SK-N-MC (cell line): ENCODE measurements around the gene NDRG3.

ENCODE experiments used
- DNase-seq: peaks from one replicate; pipeline ENCODE4 v3.0.0-alpha.2; 2011; ENCODE audit warnings: low read depth, low spot score
- H3K27ac ChIP-seq: fragments of 200-600 bp; sonication (generic); 2 replicates; pipeline ENCODE4 v1.5.1; 2016; ENCODE audit warnings: mixed run types
- H3K36me3 ChIP-seq: fragments of 200-600 bp; sonication (generic); 2 replicates; pipeline ENCODE4 v1.6.1; 2017; ENCODE audit warnings: antibody characterized with exemption, low read length, mixed read lengths; ENCODE audit not compliant: insufficient read depth
- H3K4me3 ChIP-seq: fragments of 200-600 bp; sonication (generic); 2 replicates; pipeline ENCODE4 v1.5.1; 2016
- H3K9ac ChIP-seq: fragments of 200-600 bp; sonication (generic); 2 replicates; pipeline ENCODE4 v1.8.0; 2017; ENCODE audit warnings: mixed run types, mixed read lengths; ENCODE audit not compliant: insufficient read length
- H3K9me3 ChIP-seq: fragments of 200-600 bp; sonication (generic); 2 replicates; pipeline ENCODE4 v1.6.1; 2017; ENCODE audit warnings: low read depth, mild to moderate bottlenecking, antibody characterized with exemption, low read length, moderate library complexity, mixed read lengths
- EZH2 ChIP-seq: fragments of 200-600 bp; sonication (generic); IDR thresholded peaks from one replicate; pipeline ENCODE4 v1.6.1; 2017; ENCODE audit warnings: antibody characterized with exemption
- FOXP2 ChIP-seq: optimal IDR thresholded peaks from 2 replicates; pipeline ENCODE3; 2011; ENCODE audit warnings: mild to moderate bottlenecking, moderate library complexity; ENCODE audit not compliant: insufficient read depth; ENCODE audit errors: extremely low read length, control extremely low read depth
- POLR2AphosphoS5 ChIP-seq: IDR thresholded peaks from 2 replicates; pipeline ENCODE4 v1.6.1; 2012; ENCODE audit warnings: mild to moderate bottlenecking, low read depth, low read length, borderline replicate concordance

NDRG3 gene

DNA sequence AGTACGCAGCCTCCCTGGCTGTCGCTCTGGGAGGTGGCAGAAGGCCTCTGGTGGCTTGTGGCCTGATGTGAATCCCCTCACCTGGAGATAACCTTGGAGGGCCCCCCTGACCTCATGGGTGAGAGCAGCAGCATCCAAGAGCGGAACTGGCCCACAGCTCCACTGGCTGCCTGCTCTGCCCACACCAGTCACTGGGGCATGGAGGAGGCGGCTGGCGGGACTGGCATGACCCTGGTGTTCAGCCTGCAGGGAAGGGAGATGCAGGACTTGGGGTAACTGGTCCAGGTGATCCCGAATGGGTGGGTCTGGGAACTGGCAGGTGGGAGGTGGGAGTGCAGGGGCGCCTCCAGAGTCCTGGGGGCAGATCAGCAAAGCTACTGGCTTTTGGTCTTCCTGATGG, 38.2 kb upstream of the NDRG3 start:
- Histone ChIP-seq H3K9me3 (no peaks in the 10 kb centered on the region), H3K36me3 (no peaks in the 10 kb centered on the region; the same call in 1 of the 2 replicates), H3K27ac (no peak overlapping the region), H3K9ac (no peak overlapping the region), H3K4me3 (no peak overlapping the region)
- TF ChIP-seq POLR2AphosphoS5, result no peak
- TF ChIP-seq EZH2, result no peak
- TF ChIP-seq FOXP2, result no peak
- DNase-seq, result no peak

- Histone ChIP-seq H3K36me3 (no peaks in the 10 kb centered on the region; the same call in 1 of the 2 replicates), H3K27ac (no peak overlapping the region)
- TF ChIP-seq FOXP2 (no peak), POLR2AphosphoS5 (no peak), EZH2 (no peak)
Measured at GRCh38 chr20:36779656-36780025, 33.8 kb upstream of the NDRG3 start.

DNA sequence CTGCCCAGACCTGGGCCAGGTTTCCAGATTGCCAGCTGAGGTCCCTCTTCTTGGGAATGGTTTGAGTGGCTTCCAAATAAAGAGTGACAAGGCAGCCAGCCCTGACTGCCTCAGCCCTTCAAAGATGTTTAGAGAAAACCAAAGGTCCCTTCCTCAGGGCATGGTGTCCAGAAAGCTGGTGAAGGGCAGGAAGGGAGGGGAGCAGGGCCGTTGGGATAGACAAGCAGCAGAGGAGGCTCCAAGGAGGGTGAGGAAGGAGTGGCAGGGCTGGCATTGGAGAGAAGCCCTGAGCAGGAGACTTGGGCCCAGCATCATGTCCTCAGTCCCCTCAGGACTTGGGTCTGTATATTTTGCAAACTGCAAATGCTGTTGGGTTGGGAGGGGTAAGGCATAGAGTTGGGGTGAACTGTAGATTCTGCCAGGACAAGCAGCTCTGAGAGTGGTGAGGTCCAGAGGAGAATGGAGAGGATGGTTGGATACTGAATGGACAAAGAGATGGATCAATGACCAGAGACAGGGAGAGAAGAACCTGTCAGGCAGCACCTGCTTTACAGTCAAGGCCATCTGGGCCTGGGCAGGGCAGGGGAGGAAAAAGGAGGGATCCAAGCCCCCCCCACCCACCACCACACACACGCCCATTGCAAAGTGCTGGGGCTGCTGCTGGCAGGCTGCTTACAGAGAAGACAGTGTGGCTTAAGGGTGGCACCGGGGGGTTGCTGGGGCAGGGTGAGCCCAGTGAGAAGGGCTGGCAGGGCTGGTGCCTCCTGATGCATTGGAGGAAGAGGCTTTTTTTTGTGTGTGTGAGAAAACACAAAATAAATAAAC, 33.2 kb upstream of the NDRG3 start:
- Histone ChIP-seq H3K9me3 (no peaks in the 10 kb centered on the region), H3K27ac (no peak overlapping the region), H3K9ac (no peak overlapping the region), H3K4me3 (no peak overlapping the region), H3K36me3 (no peaks in the 10 kb centered on the region; the same call in 1 of the 2 replicates)
- DNase-seq, result no peak
- TF ChIP-seq POLR2AphosphoS5, result no peak
- no peak for TF ChIP-seq EZH2
- TF ChIP-seq FOXP2, result no peak

More at GRCh38 chr20:36779656-36780025, 33.8 kb upstream of the NDRG3 start:
- no peak overlapping the region for H3K9ac ChIP-seq
- H3K9me3 ChIP-seq, result no peaks in the 10 kb centered on the region
- DNase-seq, result no peak
- no peak overlapping the region for H3K4me3 ChIP-seq

- DNase-seq, result no peak
- no peak overlapping the region for H3K4me3 ChIP-seq
- no peaks in the 10 kb centered on the region for H3K9me3 ChIP-seq
- no peak overlapping the region for H3K27ac ChIP-seq
- TF ChIP-seq EZH2, result no peak
- TF ChIP-seq POLR2AphosphoS5, result no peak
- TF ChIP-seq FOXP2, result no peak
- H3K9ac ChIP-seq, result no peak overlapping the region
- H3K36me3 ChIP-seq, result no peaks in the 10 kb centered on the region
Measured at GRCh38 chr20:36777576-36777975, 31.7 kb upstream of the NDRG3 start.

DNA sequence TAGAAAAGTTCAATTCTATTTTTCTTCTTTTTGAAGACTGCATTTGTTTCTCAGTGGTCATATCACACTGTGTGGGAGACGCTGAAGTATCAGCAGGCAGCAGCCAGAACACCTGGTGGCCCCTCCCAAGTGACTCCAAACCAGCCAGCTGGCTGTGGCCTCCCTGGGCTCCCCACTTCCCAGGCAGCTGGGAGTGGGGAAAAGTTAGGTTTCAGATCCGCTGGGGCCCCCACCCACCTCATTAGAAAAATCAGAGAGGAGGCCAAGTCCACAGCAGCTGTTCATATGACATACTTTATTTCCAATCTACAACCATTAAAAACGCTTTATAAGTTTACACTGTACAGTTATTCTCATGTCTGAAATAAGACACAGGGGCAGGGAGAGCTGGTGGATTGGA, 31.3 kb upstream of the NDRG3 start:
- Histone ChIP-seq H3K9ac (no peak overlapping the region), H3K9me3 (no peaks in the 10 kb centered on the region), H3K27ac (no peak overlapping the region), H3K4me3 (no peak overlapping the region), H3K36me3 (no peaks in the 10 kb centered on the region)
- no peak for TF ChIP-seq POLR2AphosphoS5
- TF ChIP-seq EZH2, result no peak
- TF ChIP-seq FOXP2, result no peak
- DNase-seq, result no peak

DNA sequence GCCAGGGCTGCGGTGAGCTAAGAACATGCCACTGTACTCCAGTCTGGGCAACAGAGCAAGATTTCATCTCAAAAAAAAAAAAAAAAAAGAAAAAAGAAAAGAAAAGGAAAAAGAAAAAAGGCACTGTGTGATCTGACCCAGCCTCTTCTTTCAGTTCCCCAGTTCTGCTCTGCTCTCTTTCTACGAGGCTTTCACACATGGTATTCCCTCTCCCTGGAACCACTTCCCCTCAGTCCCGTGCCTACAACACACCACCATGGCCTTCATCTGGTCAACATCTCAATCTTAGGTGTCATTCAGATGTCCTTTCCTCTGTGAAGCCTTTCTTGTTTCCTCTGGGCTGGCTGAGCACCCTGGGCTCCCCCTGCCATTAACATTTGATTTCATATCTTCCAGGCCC, 29.9 kb upstream of the NDRG3 start:
- H3K9ac ChIP-seq, result no peak overlapping the region
- DNase-seq, result no peak

GRCh38 chr20:36775196-36775595, 29.3 kb upstream of the NDRG3 start:
- DNase-seq, result no peak
- Histone ChIP-seq H3K36me3 (peaks cover 5% of the 10 kb centered on the region; the same call in 1 of the 2 replicates), H3K27ac (no peak overlapping the region), H3K4me3 (no peak overlapping the region), H3K9ac (no peak overlapping the region), H3K9me3 (no peaks in the 10 kb centered on the region)
- TF ChIP-seq FOXP2, result no peak
- TF ChIP-seq POLR2AphosphoS5, result no peak
- TF ChIP-seq EZH2, result no peak

More for the DNA sequence above, 29.9 kb upstream of the NDRG3 start:
- Histone ChIP-seq H3K36me3 (peaks cover 1% of the 10 kb centered on the region; the same call in 1 of the 2 replicates), H3K9me3 (no peaks in the 10 kb centered on the region), H3K27ac (no peak overlapping the region), H3K4me3 (no peak overlapping the region)
- no peak for TF ChIP-seq EZH2
- TF ChIP-seq POLR2AphosphoS5, result no peak

DNA sequence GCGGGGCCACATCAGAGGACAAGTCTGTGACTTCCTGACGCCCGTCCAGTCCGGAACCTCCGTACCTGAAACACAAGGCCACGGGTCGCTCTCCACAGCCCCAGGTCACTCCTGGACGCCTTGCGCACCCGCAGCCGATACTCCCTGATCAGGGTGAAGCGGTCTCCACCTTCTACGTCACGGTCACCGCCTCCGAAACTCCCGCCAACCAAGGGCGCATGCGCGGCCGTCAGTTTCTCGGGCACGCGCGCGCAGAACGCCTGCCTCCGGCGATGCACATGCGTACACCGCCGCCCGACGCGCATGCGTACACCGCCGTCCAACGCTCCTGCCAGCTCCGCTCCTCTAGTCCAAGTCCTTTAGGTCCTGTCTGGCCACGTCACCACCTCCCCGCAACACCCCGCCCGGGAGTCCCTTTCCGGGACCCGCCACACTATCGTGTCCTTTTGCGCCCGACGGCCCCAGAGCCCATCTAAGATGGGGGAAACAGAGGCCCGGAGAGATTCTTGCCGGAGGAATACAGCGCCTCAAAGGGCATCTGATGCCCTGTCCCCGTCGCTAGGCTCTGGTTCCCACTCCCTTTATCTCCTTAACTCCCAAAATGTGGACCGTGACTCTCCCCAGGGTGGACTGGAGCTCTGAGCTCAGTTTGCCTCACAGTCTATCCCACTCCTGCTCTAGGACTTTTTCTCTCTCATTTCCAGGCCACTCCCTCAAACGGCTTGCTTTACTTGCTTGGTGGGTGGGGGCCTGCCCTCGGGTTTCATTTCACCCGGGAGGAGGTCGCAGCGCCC, 27.9 kb upstream of the NDRG3 start, which contains the start of gene DSN1:
Gene DSN1, minus strand, starts transcription at position 167 of the 794 bp plus-strand sequence. CDS start 2,305 bp downstream, outside the sequence.
- Histone ChIP-seq H3K27ac (peak within 1 kb of the TSS; percentile 75), H3K9ac (peak within 1 kb of the TSS; percentile 96), H3K9me3 (no peaks in the 10 kb centered on the region), H3K4me3 (peak within 1 kb of the TSS; percentile 95), H3K36me3 (peaks cover 14% of the 10 kb centered on the region; the same call in 1 of the 2 replicates)
- DNase-seq, result peak; percentile 74
- TF ChIP-seq EZH2, result no peak
- peak; percentile 95 for TF ChIP-seq POLR2AphosphoS5
- TF ChIP-seq FOXP2, result no peak
